ENCODE measurements around the gene KLK14. TPM values are rescaled to one million over a fixed set of nuclear protein-coding genes. Genes with fewer than 3 reads are reported as not detected.

Gene KLK14
- total RNA-seq, 1 experiment from 2014 or later = 0.26 TPM

GRCh38 chr19:51078104-51078503 is 4.6 kb downstream of the KLK14 start:
- WGBS (ENCODE audit: extremely low coverage, insufficient read length, low lambda C conversion rate) = no CpG with 5 or more reads among the region's 6 CpGs

More at GRCh38 chr19:51078104-51078503, 4.6 kb downstream of the KLK14 start:
- Histone ChIP-seq H3T11ph (ENCODE audit: low read length) (no peak overlapping the region), H3K23me2 (ENCODE audit: insufficient read length, low read depth, low read length, poor library complexity, severe bottlenecking) (no peaks in the 10 kb centered on the region), H3K23ac (ENCODE audit: insufficient read length, low read depth, low read length) (no peak overlapping the region), H4K20me1 (ENCODE audit: control insufficient read depth, insufficient read depth, insufficient read length) (no peaks in the 10 kb centered on the region), H2BK5ac (ENCODE audit: insufficient read length, low read length) (no peak overlapping the region), H3K18ac (ENCODE audit: insufficient read length, low read depth, low read length) (no peak overlapping the region), H4K91ac (ENCODE audit: insufficient read length, low read depth, low read length) (no peak overlapping the region), H2AK5ac (ENCODE audit: insufficient read length, low read length) (no peak overlapping the region), H3K56ac (ENCODE audit: insufficient read length, low read depth, low read length) (no peak overlapping the region), H3K4me2 (ENCODE audit: insufficient read depth, insufficient read length, low read length) (no peak overlapping the region), H3K4ac (ENCODE audit: low read depth, low read length) (no peak overlapping the region), H3K79me2 (ENCODE audit: insufficient read depth, low read length) (no peaks in the 10 kb centered on the region), H3K27ac (ENCODE audit: insufficient read length, low read depth, low read length) (no peak overlapping the region), H3K4me1 (ENCODE audit: insufficient read depth, low read length) (peaks cover 2% of the 10 kb centered on the region; the same call in 1 of the 2 replicates), H3K14ac (ENCODE audit: insufficient read depth, low read length) (no peak overlapping the region), H3K27me3 (ENCODE audit: insufficient read depth, low read length) (no peaks in the 10 kb centered on the region), H2AFZ (ENCODE audit: low read length) (no peak overlapping the region), H2BK15ac (ENCODE audit: low read depth, low read length) (no peak overlapping the region), H2BK12ac (ENCODE audit: insufficient read length, low read depth, low read length) (no peak overlapping the region), H3K9me3 (ENCODE audit: control insufficient read depth, low read depth, low read length) (no peaks in the 10 kb centered on the region), H2BK120ac (ENCODE audit: low read depth, low read length, poor library complexity, severe bottlenecking) (no peak overlapping the region), H3K9ac (ENCODE audit: extremely low read depth, insufficient read length, low read length) (no peak overlapping the region), H3K79me1 (ENCODE audit: insufficient read depth, low read depth, low read length, poor library complexity, severe bottlenecking) (no peaks in the 10 kb centered on the region), H4K8ac (replicated peaks; ENCODE audit: insufficient read length, low read depth, low read length) (no peak overlapping the region), H4K5ac (ENCODE audit: insufficient read length, low read depth, low read length) (no peak overlapping the region), H2BK20ac (ENCODE audit: low read depth, low read length, poor library complexity, severe bottlenecking) (no peak overlapping the region)
- H3K27ac Mint-ChIP-seq = no peak overlapping the region
- peaks cover 7 to 13% of the 10 kb centered on the region in 2 experiments for H3K9me3 Mint-ChIP-seq
- TF ChIP-seq, protein P1, sequence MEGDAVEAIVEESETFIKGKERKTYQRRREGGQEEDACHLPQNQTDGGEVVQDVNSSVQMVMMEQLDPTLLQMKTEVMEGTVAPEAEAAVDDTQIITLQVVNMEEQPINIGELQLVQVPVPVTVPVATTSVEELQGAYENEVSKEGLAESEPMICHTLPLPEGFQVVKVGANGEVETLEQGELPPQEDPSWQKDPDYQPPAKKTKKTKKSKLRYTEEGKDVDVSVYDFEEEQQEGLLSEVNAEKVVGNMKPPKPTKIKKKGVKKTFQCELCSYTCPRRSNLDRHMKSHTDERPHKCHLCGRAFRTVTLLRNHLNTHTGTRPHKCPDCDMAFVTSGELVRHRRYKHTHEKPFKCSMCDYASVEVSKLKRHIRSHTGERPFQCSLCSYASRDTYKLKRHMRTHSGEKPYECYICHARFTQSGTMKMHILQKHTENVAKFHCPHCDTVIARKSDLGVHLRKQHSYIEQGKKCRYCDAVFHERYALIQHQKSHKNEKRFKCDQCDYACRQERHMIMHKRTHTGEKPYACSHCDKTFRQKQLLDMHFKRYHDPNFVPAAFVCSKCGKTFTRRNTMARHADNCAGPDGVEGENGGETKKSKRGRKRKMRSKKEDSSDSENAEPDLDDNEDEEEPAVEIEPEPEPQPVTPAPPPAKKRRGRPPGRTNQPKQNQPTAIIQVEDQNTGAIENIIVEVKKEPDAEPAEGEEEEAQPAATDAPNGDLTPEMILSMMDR (conservative IDR thresholded peaks at IDR 0.05) = no peak
- H3K36me3 Mint-ChIP-seq (ENCODE audit: insufficient read depth in 1 of 3, low read depth in 3 of 3) = peaks cover 0 to 7% (median 0%) of the 10 kb centered on the region in 3 experiments; a peak in 1 of 7 replicates
- peaks cover 19 to 23% of the 10 kb centered on the region in 2 experiments for H3K4me1 Mint-ChIP-seq
- no peak for DNase-seq
- H3K27me3 Mint-ChIP-seq (ENCODE audit: low read depth) = peaks cover 15% of the 10 kb centered on the region
- H3K4me3 Mint-ChIP-seq = no peak overlapping the region; a peak in 1 of 5 replicates

Measured in H9 (cell line).